GM19463 (cell line): ENCODE data around the gene ZNF76.

Source experiments
- ATAC-seq: cut with Tn5 transposase; IDR thresholded peaks from one replicate; pipeline ENCODE4 v1.9.1; 2021; ENCODE audit warnings: mild to moderate bottlenecking, moderate library complexity; ENCODE audit not compliant: unreplicated experiment

The ZNF76 gene

DNA sequence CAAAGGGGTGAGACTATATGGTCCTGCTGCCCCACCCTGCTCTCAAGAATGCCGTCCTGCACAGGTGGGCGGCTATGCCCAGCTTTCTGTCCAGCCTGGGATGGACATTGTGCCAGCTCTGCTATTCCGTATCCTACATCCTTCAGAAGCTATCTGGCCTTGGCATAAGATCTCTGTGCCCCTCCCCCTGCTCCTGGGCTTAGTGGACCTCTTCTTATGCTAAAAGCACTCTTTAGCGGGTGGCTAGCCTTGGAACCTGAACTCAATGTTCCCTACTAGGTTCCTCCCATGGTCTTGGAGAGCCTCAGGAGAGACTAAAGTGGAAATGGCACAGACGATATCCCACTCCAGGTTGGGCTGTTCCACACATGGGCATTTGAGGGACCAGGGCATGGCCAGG is 23.3 kb upstream of the ZNF76 start:
- ATAC-seq: no peak

GRCh38 chr6:35237476-35237875 is 22.1 kb upstream of the ZNF76 start:
- no peak for ATAC-seq

DNA sequence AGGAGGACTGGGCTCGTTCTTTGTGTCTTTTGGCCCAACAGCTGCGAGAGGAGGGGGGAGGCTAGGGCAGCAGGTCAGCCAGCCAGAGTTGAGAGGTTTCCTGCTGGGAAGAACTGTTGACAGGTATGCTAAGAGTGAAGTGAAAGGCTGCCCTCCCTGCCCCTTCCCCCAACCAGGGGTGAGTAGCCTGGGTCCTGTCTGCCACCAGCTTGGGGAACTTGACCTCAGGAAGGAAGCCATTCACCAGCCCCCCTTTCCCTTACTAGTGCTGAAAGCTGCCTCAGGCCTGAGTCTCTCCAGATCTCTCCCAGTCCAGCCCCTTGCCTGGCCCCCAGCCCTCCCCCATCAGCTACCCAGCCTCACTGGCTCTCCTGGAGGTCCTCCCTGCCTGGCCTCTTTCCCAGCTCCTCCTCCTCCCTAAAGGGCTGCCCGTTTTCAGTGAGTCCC is 20.7 kb upstream of the ZNF76 start:
- ATAC-seq: no peak

GRCh38 chr6:35239581-35239980 is 20.0 kb upstream of the ZNF76 start:
- no peak for ATAC-seq

DNA sequence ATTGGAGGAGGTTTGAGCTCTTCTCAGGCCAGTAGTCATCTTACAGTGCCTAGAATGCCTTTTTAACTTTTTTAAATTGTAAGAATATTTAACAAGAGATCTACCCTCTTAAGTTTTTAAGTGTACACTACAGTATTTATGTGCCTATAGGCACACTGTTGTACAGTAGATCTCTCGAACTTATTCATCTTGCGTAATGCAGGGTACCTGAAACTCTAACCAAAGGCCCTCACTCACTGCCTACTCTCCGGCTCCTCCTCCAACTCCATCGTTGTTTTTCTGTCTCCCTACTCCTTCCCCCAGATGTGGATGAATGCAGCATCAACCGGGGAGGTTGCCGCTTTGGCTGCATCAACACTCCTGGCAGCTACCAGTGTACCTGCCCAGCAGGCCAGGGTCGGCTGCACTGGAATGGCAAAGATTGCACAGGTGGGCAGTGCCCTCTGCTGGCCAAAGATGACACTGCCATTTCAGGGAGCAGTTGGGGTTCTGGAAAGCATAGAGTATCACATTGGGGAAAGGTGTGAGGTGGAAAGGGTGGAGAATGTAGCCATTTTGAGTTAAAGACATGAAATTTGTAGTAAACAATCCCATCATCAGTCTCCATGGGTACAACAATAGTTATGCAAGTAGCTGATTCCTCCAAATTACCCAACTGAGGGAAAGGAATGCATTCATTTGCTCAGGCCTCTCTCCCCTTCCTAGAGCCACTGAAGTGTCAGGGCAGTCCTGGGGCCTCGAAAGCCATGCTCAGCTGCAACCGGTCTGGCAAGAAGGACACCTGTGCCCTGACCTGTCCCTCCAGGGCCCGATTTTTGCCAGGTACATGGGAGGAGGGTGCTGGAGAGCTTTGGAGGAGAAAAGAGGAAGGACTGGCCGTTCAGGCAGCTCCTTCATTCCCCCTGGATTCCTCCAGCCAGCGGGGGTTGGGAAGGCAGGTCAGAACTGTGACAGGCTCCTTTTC is 18.4 kb upstream of the ZNF76 start:
- ATAC-seq: peak; percentile 51

DNA sequence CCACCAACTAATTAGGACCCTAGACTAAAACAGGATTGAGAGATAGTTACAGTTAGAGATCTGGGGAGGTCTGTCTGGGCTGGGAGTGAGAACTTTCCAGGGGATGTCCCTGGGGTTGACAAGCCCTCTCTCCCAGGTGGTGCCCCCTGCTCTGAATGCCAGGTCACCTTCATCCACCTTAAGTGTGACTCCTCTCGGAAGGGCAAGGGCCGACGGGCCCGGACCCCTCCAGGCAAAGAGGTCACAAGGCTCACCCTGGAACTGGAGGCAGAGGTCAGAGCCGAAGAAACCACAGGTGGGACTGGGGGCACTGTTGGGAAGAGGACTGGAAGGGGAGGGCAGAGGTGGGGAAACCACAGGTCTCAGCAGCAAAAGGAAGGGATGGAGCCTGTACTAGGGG is 17.0 kb upstream of the ZNF76 start:
- no peak for ATAC-seq

DNA sequence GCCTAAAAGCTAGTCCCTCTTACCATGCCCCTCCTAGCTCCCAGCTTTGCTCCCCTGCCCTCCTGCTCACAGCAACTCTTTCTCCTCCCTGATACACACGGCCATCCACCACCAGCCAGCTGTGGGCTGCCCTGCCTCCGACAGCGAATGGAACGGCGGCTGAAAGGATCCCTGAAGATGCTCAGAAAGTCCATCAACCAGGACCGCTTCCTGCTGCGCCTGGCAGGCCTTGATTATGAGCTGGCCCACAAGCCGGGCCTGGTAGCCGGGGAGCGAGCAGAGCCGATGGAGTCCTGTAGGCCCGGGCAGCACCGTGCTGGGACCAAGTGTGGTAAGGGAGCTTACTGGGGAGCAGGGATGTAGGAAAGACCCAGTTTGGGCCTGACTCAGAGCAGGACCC is 16.6 kb upstream of the ZNF76 start:
- ATAC-seq: no peak

DNA sequence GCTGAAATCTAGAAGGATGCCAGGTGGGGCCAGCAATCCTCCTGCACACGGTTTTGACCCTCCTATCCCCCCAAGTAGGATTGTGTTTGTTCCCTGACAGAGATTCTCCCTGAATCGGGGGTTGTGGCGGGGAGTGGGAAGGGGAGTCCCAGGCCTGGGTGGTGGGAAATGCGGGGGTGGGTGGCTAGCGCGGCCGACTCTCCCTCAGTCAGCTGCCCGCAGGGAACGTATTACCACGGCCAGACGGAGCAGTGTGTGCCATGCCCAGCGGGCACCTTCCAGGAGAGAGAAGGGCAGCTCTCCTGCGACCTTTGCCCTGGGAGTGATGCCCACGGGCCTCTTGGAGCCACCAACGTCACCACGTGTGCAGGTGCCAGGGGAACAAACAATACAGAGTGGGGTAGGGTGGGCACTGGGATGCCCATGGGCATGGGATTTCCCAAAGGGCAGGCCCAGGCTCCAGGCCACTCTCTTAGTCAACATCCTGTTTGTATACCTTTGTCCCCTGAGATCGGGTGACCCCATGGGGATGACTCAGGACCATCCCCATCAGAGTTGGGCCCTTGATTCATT is 16.1 kb upstream of the ZNF76 start:
- no peak for ATAC-seq

- no peak for ATAC-seq
Observed at GRCh38 chr6:35244551-35244950, 15.0 kb upstream of the ZNF76 start.

- ATAC-seq: no peak
Observed at GRCh38 chr6:35247642-35248231, 11.8 kb upstream of the ZNF76 start.

- no peak for ATAC-seq
Observed at GRCh38 chr6:35248300-35248699, 11.2 kb upstream of the ZNF76 start.

DNA sequence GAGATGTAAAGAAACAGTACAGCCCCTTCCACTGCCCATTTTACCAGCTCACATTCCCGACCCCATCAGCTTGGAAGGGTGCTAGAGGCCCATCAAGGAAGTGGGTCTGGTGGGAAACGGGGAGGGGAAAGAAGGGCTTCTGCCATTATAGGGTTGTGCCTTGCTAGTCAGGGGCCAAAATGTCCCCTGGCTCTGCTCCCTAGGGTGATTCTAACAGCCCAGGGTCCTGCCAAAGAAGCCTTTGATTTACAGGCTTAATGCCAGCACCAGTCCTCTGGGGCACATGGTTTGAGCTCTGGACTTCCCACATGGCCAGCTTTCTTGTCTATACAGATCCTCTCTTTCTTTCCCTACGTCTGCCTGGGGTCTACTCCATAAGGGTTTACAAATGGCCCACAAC is 10.6 kb upstream of the ZNF76 start:
- ATAC-seq: no peak

GRCh38 chr6:35251949-35252348 is 7.6 kb upstream of the ZNF76 start:
- ATAC-seq: no peak

- ATAC-seq: no peak
Observed at GRCh38 chr6:35253249-35253648, 6.3 kb upstream of the ZNF76 start.

- no peak for ATAC-seq
Observed at GRCh38 chr6:35258336-35258735, 1.2 kb upstream of the ZNF76 start.

DNA sequence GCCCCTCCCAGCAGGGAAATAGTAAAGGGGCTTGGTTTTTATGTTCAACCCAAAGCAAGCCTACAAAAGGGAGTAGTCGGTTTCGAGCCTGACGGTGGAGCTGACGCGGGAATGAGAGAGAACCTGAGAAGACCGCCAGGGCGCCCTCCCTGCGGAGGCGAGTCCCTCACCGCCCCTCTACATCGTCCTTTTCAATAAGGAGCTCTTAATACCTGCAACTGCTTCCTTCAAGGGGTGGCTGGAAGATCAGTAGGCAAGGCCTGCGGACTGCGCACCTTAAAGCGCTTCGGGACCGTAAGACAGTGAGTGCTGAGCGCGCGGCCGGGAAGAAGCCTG is 709 bp upstream of the ZNF76 start:
- ATAC-seq: peak; percentile 5

DNA sequence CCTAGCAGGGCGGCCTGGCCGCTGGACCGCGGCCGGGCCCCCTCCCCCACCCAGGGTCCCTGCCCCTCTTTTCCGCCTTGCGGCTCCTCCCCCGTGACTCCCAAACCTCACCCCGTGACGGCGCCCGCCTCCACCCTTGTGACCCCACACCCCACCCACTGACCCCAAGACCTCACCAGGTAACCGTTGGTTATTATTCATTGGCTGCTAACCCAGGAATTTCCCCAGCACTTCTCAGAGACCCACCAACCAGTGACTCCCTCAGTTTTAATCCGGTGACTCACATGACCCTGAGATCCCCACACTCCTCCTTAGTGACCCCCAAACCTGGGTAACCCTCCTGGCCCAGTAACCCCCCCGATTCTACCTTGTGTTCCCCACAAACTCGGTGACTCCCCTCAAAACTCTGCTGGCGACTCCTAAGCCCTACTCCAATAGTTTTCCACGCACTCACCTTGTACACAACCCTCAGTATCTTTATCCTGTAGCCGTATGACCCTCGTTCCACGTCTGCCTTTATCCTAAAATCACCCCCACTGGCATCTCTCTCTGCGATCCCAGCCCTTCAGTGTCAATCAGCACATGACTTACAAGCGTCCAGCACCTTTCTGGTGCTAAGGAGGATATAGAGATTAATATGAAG is 534 bp downstream of the ZNF76 start:
- peak; percentile 38 for ATAC-seq

- no peak for ATAC-seq
Observed at GRCh38 chr6:35260591-35261570, 1.3 kb downstream of the ZNF76 start.

GRCh38 chr6:35262596-35262995 is 3.1 kb downstream of the ZNF76 start:
- no peak for ATAC-seq

- no peak for ATAC-seq
Observed at GRCh38 chr6:35264550-35265274, 5.2 kb downstream of the ZNF76 start.
